Fibroblast of upper back skin (primary cell): ENCODE data around the gene MRPL18.
"Not testable (repeated sequence)": the region's sequence is repeated elsewhere in the genome, so short reads cannot be mapped to it uniquely, and the experiment has no call there.

Source experiments
- DNase-seq: peaks from one replicate; pipeline ENCODE4 v3.0.0-alpha.2; 2013

The MRPL18 gene

GRCh38 chr6:159777240-159777904 lies 12.9 kb upstream of the MRPL18 start:
- DNase-seq: no peak

GRCh38 chr6:159778131-159778530 lies 12.1 kb upstream of the MRPL18 start:
- no peak for DNase-seq

DNA sequence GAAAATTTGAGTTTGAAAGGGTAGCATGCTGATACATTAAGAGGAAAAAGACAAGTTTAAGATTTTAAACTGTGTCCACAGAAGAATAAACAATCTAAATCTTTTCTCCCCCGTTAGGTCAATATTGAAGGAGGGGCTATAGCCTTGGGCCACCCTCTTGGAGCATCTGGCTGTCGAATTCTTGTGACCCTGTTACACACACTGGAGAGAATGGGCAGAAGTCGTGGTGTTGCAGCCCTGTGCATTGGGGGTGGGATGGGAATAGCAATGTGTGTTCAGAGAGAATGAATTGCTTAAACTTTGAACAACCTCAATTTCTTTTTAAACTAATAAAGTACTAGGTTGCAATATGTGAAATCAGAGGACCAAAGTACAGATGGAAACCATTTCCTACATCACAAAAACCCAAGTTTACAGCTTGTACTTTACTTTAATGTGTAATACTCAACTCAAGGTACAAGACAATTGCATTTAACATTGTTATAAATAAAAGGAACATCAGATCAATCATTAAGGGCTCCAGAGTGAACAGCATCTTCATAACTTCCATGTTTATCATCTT lies 11.6 kb upstream of the MRPL18 start:
- no peak for DNase-seq

DNA sequence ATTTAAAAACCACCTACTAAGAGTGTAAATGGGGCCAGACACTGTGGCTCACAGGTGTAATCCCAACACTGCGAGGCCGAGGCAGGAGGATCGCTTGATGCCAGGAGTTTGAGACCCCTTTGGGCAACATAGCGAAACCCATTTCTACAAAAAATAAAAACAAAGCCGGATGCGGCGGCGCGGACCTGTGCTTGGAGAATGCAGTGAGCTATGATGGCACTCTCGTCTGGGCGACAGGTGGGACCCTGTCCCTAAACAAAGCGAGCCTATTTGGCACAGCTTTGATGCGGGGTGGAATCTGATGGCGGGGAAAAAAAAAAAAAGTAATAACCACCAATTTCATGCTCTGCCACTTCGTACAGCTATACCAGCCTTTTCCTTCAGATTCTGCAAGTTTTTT lies 2.0 kb upstream of the MRPL18 start:
- no peak for DNase-seq

DNA sequence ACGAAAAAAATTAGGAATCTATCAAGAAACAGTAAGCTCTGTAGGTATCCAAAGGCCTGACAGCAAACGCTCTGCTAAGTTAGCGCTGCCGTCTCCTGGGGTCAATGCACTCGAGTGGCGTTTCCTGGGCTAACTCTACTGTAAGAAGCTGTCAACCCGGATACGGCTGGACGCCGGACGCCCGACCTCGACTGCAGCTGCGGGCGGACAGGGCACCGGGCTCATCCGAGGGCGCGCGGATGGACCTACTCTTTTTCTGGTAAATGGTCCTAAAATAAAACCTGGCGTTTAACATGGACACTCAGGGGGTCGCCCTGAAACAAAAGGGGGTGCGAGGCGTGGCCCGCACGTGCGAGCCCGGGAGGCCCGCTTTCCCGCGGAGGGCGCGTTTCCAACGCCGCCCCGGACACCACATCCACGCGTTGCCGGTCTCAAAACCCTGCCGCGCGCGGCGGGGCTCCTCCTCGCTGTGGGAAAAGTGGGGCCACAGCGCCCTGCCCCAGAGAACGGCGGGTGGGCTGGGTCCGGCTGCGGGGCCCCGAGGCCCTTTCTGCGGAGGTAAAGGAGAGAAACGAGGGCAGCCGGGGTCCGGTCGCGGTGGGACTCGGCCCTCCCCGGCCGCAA lies 1.4 kb upstream of the MRPL18 start:
- DNase-seq: peak; percentile 11

DNA sequence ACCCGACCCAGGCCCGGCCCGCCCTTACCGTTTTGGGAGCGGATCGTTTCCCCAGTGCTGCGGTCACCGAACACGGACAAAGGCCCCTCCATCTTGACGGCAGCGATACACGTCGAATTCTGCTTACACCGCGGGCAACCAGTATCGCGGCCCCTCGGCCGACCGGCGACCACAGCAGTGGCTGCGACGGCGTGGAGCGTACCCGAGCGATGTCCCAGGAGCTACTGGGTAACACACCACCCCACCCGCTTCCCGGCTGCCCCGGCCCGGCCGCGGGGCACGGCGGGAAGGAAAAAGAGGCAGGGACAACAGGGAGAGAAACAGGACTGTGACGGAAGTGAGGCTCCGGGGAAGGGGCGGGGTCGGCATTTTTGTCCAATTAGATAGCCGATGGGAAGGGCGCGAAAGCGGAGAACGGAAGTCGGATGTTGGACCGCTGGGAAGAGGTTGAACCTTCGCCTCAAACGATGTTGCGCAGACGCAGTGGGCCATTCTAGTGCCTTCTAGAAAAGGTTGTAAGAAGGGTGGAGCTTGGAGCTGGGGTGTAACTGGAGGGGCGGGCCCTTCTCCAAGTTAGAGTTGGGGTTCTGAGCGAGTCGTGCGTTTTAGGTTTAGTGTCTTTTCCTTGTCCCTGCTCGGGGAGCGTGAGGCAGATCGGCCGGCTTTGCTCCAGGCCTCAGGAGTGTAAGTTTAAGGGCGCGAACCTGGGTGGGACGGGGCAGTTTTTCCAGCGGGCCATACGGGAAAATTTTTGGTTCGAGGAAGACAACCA lies 704 bp upstream of the MRPL18 start, which contains the start of gene TCP1:
TCP1 (minus strand) TSS at position 226 of the 772 bp plus-strand sequence; CDS start at position 92, 134 bp downstream.
- peak; percentile 100 for DNase-seq

DNA sequence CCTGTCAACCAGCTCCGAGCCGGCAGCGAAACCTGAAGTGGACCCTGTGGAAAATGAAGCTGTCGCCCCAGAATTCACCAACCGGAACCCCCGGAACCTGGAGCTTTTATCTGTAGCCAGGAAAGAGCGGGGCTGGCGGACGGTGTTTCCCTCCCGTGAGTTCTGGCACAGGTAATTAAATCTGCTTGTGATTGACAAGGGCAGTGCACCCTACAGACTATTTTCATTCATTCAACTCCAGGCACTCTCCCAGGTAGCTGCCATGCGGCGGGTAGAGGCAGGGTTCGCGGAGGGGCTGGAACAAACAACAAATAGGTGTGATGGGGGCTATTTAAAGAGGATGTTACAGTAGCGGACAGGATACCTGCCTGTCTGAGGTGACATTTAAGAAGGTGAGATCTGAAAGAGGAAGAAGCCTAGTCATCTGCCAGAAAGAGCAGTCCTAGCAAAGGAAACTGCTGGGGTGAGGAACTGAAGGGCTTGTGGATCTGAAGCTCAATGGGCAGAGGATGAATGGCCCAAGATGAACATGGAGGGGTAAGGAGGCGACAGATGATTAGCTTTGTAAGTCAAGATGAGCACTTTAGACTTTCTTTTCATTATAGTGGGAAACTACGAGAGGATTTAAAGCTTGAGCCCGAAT lies 810 bp downstream of the MRPL18 start:
- DNase-seq: no peak

- DNase-seq: not testable (repeated sequence)
These were observed 4.7 kb downstream of the MRPL18 start for GRCh38 chr6:159794976-159795375.

- DNase-seq: no peak
These were observed 7.3 kb downstream of the MRPL18 start for GRCh38 chr6:159797554-159797953.

GRCh38 chr6:159800141-159800865 lies 10.0 kb downstream of the MRPL18 start, which contains the start of gene PNLDC1:
TSS of gene PNLDC1 (plus strand) at chr6:159800276. CDS start at chr6:159800308, 32 bp downstream.
- DNase-seq: no peak

DNA sequence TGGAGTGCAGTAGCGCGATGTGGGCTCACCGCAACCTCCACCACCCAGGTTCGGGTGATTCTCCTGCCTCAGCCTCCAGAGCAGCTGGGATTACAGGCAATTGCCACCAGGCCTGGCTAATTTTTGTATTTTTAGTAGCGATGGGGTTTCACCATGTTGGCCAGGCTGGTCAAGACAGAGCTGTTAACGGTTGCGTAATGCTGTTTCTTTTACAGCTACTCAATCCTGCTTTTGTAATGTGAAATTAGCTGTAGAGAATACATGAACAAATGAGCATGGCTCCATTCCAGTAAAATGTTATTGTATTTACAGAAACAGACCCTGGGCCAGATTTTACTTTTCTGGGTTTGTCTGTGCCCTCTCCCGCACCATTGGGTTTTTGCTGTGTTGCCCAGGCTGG lies 11.7 kb downstream of the MRPL18 start:
- DNase-seq: no peak

GRCh38 chr6:159804504-159804903 lies 14.2 kb downstream of the MRPL18 start:
- no peak for DNase-seq

- DNase-seq: no peak
These were observed 15.3 kb downstream of the MRPL18 start for GRCh38 chr6:159805440-159806020.

DNA sequence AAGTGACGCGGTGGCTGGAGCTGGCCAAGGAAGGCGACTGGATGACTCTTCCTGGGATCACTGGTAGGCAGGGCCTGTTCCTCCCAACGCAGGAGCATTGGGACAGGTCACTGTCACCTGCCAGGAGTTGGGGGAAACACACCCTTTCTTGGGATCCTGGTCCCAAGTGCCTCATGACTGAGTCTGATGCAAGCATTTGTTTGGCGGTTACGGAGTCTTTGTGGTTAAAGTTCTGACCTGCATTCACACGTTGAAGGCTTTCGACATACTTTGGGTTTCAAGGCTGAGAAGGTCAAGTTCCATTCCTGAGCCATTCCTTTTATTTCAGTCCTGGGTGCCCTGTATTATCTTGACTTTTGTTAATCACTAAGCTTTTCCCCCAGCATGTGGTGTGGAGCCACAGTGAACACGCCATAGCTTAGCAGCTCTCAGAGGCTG lies 15.8 kb downstream of the MRPL18 start:
- no peak for DNase-seq

- no peak for DNase-seq
These were observed 17.0 kb downstream of the MRPL18 start for GRCh38 chr6:159807150-159807858.

- no peak for DNase-seq
These were observed 18.4 kb downstream of the MRPL18 start for GRCh38 chr6:159808647-159809046.

DNA sequence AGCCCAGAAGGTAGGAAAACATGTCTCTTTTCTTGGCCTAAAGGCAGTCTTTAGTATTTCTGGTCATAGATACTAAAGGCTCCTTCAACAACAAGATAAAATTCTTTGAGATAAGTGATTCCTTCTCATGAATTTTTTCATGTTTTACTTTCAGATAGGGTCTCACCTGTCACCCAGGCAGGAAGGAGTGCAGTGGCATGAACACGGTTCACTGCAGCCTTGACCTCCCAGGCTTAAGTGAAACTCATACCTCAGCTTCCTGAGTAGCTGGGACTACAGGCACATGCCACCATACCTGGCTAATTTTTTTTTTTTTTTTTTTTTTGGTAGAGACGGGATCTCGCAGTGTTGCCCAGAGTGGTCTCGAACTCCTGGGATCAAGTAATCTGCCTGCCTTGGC lies 18.9 kb downstream of the MRPL18 start:
- no peak for DNase-seq

- DNase-seq: no peak
These were observed 23.5 kb downstream of the MRPL18 start for GRCh38 chr6:159813781-159814180.

- DNase-seq: no peak
These were observed 25.1 kb downstream of the MRPL18 start for GRCh38 chr6:159815410-159815809.

DNA sequence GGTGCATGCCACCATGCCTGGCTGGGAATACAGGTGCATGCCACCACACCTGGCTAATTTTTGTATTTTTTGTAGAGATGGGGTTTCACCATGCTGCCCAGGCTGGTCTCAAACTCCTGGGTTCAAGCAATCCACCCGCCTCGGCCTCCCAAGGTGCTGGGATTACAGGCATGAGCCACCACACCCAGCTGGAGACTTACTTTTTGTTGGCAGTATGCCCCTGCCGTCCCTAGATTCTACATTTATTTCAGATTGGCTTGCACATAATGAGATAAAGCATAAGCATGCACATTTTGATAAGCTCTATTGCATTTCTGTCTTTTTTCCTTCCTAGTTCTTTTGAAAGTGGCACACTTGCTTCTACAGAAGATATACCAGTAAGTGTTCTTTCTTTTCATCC lies 26.5 kb downstream of the MRPL18 start:
- not testable (repeated sequence) for DNase-seq
